ENCODE measurements around the gene THUMPD1.
A peak's percentile ranks its signal among the peaks of the same experiment; 100 is the strongest.

THUMPD1 gene

DNA sequence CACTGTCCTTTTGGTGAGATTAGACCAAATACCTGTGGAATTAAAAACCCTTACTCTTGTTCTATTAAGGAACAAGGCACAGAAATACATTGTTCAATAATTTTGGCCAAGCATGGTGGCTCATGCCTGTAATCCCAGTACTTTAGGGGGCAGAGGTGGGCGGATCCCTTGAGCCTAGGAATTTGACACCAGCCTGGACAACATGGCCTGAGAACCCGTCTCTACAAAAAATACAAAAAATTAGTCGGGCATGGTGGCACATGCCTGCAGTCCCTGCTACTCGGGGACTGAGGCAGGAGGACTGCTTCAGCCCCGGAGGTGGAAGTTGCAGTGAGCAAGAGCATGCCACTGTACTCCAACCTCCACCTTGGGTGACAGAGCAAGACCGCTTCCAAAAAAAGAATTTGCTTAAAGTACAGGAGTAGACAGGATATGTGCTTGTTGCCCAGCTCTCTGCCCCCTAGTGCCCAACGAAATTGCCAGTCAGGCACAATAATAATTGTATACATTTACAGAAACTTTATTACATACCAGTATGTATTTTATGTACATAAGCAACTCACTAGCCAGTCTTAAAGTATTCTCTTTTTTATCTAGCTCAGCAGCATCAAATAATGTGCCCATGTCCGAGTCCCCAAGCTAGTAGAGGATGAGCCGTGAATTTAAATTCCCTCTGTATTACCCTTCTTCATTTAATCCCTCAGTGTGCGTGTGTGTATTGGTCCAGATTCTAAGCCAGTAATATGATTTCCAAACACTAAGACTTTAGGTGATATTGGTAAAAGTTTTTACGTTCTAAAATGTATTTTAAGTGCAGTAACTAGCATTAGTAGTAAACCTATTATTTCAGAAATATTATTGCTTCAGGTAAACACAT is 1.4 kb downstream of the THUMPD1 start:
- Mint-ChIP-seq H3K36me3 (ENCODE audit: low read depth) (peaks cover 27% of the 10 kb centered on the region), H3K27me3 (ENCODE audit: low read depth) (no peaks in the 10 kb centered on the region), H3K27ac (peak overlapping the region; percentile 93 to 99 (median 97)), H3K4me3 (peak overlapping the region; percentile 96 to 99 (median 99)), H3K9me3 (no peaks in the 10 kb centered on the region), H3K4me1 (peaks cover 18% of the 10 kb centered on the region)
- TF ChIP-seq, protein P1, sequence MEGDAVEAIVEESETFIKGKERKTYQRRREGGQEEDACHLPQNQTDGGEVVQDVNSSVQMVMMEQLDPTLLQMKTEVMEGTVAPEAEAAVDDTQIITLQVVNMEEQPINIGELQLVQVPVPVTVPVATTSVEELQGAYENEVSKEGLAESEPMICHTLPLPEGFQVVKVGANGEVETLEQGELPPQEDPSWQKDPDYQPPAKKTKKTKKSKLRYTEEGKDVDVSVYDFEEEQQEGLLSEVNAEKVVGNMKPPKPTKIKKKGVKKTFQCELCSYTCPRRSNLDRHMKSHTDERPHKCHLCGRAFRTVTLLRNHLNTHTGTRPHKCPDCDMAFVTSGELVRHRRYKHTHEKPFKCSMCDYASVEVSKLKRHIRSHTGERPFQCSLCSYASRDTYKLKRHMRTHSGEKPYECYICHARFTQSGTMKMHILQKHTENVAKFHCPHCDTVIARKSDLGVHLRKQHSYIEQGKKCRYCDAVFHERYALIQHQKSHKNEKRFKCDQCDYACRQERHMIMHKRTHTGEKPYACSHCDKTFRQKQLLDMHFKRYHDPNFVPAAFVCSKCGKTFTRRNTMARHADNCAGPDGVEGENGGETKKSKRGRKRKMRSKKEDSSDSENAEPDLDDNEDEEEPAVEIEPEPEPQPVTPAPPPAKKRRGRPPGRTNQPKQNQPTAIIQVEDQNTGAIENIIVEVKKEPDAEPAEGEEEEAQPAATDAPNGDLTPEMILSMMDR (IDR thresholded peaks at IDR 0.05; ENCODE audit: unreplicated experiment in 3 of 3), result peak in 2 of 3 experiments; percentile 27 to 34

DNA sequence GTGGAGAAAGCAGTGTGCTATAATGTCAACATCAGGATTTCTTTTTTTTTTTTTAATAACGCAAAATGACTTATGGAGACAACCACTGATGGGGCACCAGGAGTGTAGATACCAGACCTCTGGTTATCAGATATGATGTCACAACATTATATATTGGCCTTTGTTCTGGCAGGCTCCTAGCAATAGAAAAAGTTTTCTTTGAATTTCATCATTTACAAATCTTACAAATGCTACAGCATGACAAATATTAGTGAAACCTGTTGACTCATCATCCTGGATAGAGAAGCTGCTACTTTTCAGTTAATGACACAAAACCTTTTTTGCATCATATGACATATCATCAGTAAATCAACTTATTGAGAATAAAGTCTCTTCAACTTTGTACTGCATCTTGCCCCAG is 6.1 kb downstream of the THUMPD1 start:
- Mint-ChIP-seq H3K4me1 (peaks cover 4% of the 10 kb centered on the region), H3K27me3 (ENCODE audit: low read depth) (no peaks in the 10 kb centered on the region), H3K4me3 (no peak overlapping the region), H3K27ac (no peak overlapping the region), H3K36me3 (ENCODE audit: low read depth) (peaks cover 41% of the 10 kb centered on the region), H3K9me3 (no peaks in the 10 kb centered on the region)
- TF ChIP-seq, protein P1 (IDR thresholded peaks at IDR 0.05; ENCODE audit: unreplicated experiment in 3 of 3), result no peak

DNA sequence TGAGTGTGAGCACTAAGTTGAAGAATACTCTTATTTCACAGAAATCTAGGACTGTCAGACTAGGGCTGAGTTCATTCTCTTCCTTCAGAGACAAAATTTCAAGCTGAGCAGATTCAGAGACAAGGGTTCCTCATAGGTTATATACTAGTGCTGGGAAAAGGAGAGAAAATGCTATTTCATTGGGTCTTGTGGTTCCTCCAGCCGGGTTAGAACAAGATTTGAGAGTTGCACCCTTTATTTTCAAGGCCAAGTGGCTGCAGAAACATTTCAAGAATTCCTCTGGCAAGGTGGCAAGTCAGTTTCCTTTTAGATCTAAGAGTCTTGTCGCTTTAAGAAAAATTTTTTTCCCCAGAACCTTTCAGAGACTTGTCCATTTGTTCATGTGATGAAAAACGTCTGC is 6.8 kb downstream of the THUMPD1 start:
- Mint-ChIP-seq H3K27me3 (ENCODE audit: low read depth) (no peaks in the 10 kb centered on the region), H3K4me1 (no peaks in the 10 kb centered on the region), H3K36me3 (ENCODE audit: low read depth) (peaks cover 41% of the 10 kb centered on the region), H3K4me3 (no peak overlapping the region), H3K27ac (no peak overlapping the region), H3K9me3 (no peaks in the 10 kb centered on the region)
- TF ChIP-seq, protein P1 (IDR thresholded peaks at IDR 0.05; ENCODE audit: unreplicated experiment in 3 of 3), result no peak

DNA sequence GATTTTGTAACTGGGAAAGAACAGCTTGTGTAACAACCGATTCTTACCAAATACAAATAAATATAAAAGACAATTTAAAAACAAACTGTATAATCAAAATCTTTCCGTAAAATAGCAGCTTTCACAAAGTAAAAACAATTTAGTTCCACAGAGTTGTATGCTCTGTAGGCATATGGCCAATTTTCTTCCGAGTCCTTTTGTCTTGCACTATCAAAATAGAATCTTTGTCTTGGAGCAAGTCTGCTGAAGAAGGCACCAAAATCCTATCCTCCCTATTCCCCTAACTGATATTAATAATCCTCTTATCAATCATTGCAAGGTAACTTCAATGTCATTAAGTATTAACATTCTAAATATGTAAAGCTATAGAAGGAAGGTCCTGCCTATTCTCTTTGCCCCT is 7.6 kb downstream of the THUMPD1 start:
- Mint-ChIP-seq H3K27ac (no peak overlapping the region), H3K36me3 (ENCODE audit: low read depth) (peaks cover 41% of the 10 kb centered on the region), H3K27me3 (ENCODE audit: low read depth) (no peaks in the 10 kb centered on the region), H3K4me3 (no peak overlapping the region), H3K4me1 (no peaks in the 10 kb centered on the region), H3K9me3 (no peaks in the 10 kb centered on the region)
- TF ChIP-seq, protein P1 (IDR thresholded peaks at IDR 0.05; ENCODE audit: unreplicated experiment in 3 of 3), result no peak

DNA sequence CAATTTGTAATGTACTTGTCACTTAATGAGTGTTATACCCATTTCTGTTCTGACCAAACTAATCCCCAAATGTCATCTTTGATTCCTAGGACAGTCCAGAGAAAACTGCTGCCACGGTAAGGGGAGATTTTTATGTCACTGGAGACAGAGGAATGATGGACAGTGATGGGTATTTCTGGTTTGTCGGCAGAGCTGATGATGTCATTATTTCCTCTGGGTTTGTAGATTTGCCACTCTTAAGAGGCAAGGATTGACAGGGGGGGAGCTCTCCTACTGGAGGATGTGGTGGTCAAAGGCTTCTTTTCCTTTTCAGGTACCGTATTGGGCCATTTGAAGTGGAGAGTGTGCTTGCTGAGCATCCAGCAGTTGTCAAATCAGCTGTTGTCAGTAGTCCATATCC is 12.5 kb downstream of the THUMPD1 start:
- TF ChIP-seq, protein P1 (IDR thresholded peaks at IDR 0.05; ENCODE audit: unreplicated experiment in 3 of 3), result no peak
- peaks cover 6% of the 10 kb centered on the region for H3K36me3 Mint-ChIP-seq (ENCODE audit: low read depth)
- no peaks in the 10 kb centered on the region for H3K27me3 Mint-ChIP-seq (ENCODE audit: low read depth)
- H3K9me3 Mint-ChIP-seq, result no peaks in the 10 kb centered on the region
- H3K4me1 Mint-ChIP-seq, result no peaks in the 10 kb centered on the region
- H3K4me3 Mint-ChIP-seq, result no peak overlapping the region
- H3K27ac Mint-ChIP-seq, result no peak overlapping the region

DNA sequence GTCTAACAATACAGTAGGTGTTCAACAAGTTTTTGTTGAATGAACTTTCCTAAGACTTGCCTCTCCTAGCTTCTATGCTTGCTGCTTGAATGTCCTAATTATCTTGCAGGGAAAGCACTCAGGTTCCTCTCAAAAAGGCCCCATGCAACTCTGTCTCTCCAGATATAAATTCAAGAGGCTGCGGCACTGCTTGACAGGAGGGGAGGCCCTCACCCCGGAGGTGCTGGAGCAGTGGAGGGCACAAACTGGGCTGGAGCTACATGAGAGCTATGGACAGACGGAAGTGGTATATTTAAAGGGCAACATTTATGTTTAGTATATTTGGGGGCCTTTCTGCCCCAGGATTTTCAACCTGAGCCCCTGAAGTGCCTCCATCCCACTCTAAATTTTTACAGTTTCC is 14.4 kb downstream of the THUMPD1 start:
- Mint-ChIP-seq H3K27me3 (ENCODE audit: low read depth) (no peaks in the 10 kb centered on the region), H3K4me1 (no peaks in the 10 kb centered on the region), H3K27ac (no peak overlapping the region), H3K36me3 (ENCODE audit: low read depth) (no peaks in the 10 kb centered on the region), H3K9me3 (no peaks in the 10 kb centered on the region), H3K4me3 (no peak overlapping the region)
- TF ChIP-seq, protein P1 (IDR thresholded peaks at IDR 0.05; ENCODE audit: unreplicated experiment in 3 of 3), result no peak

Data from nephron (organoid).